ENCODE results near the gene NODAL.

- TF ChIP-seq POLR2A (IDR thresholded peaks at IDR 0.05) (no peak), CTCF (IDR thresholded peaks at IDR 0.05) (no peak)
Measured at GRCh38 chr10:70482982-70483760, 41.7 kb upstream of the NODAL start.
